ENCODE measurements around the gene PIM3.

PIM3 gene

GRCh38 chr22:49928555-49929210, 31.9 kb upstream of the PIM3 start:
- DNase-seq (ENCODE audit: low read depth): no peak

- DNase-seq (ENCODE audit: low read depth): no peak
These were observed 31.2 kb upstream of the PIM3 start for GRCh38 chr22:49929211-49929979.

GRCh38 chr22:49929994-49930575, 30.5 kb upstream of the PIM3 start:
- DNase-seq (ENCODE audit: low read depth): no peak

- peak; percentile 26 for DNase-seq (ENCODE audit: low read depth)
These were observed 29.8 kb upstream of the PIM3 start for GRCh38 chr22:49930596-49931412.

- DNase-seq (ENCODE audit: low read depth): no peak
These were observed 27.1 kb upstream of the PIM3 start for GRCh38 chr22:49933236-49934159.

DNA sequence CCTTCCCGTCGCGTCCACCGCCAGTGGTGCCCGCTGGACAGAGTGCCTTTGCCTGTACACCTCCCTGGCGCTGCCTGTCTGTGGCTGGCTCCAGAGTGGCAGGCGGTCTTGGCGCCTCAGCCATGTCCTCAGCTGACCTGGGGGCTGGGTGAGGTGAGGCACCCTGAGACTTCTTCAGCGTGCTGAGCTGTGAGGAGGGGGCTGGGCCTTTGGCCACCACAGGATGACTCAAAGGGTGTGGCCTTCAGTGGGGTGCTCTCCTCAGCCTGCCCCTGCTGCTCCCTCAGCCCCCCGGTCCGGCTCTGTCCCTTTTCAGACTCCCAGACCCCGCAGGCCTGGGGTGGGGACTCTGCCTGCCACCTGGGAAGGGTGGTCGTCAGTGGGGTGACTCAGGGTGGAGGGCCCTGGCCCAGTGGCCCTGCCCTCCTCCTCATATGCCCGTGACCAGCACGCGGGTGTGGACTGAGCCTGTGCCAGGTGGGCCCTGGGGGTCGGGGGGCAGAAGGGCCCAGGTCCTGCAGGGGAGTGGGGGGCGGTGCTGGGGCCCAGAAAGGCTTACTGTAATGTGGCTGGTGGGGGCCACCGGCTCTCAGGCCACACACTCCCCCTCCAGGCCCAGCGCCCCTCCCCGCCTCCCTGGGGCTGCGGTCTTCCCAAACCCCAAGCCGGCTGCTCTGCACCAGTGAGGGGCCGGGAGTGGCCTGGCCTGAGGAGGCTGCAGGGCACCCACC, 26.2 kb upstream of the PIM3 start:
- DNase-seq (ENCODE audit: low read depth): peak; percentile 78

GRCh38 chr22:49934891-49935557, 25.5 kb upstream of the PIM3 start:
- DNase-seq (ENCODE audit: low read depth): peak; percentile 36

- no peak for DNase-seq (ENCODE audit: low read depth)
These were observed 25.0 kb upstream of the PIM3 start for GRCh38 chr22:49935561-49935960.

DNA sequence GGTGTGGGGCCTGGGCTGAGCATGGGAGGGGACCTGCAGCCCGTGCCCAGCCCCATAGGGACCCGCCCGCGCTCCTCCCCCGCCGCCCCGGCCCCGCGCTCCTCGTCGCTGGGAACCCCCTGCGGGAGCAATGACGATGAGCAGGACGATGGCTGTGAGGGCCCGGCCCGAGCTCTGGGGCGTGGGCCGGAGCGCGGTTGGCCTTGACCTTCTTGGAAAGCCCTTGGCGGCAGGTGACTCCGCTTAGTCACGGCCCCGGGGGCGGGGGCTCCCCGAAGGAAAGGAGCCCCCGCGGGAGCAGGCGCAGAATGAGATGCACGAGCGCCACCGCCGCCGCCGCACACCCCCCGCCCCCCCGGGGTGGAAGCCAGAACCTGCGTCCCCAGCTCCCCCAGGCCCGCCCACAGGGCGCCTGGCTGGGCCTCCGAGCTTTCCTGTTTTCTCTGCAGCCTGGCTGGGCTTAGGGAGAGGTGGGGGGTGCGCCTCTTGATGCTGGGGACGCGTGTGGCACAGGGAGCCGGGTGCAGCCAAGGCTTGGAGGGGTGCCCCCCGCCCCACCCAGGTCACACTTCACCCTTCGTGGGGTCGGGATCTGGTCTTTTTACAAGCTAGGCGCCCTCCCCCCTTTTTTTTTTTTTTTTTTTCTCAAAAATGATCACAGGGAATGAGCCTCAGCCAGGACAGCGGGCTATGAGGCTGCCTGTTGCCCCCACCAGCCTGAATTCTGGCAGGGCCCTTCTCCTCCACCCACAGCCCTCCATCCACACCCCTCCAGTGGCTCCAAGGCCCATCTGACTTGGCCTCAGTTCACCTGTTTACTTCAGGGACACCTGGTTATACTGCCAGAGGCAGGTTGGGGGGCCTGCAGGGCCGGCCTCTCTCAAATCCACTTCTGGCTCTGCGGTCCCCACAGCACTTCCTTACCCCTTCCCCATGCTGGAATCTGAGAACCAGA, 24.3 kb upstream of the PIM3 start:
- peak; percentile 68 for DNase-seq (ENCODE audit: low read depth)

GRCh38 chr22:49936973-49937757, 23.4 kb upstream of the PIM3 start:
- no peak for DNase-seq (ENCODE audit: low read depth)

DNA sequence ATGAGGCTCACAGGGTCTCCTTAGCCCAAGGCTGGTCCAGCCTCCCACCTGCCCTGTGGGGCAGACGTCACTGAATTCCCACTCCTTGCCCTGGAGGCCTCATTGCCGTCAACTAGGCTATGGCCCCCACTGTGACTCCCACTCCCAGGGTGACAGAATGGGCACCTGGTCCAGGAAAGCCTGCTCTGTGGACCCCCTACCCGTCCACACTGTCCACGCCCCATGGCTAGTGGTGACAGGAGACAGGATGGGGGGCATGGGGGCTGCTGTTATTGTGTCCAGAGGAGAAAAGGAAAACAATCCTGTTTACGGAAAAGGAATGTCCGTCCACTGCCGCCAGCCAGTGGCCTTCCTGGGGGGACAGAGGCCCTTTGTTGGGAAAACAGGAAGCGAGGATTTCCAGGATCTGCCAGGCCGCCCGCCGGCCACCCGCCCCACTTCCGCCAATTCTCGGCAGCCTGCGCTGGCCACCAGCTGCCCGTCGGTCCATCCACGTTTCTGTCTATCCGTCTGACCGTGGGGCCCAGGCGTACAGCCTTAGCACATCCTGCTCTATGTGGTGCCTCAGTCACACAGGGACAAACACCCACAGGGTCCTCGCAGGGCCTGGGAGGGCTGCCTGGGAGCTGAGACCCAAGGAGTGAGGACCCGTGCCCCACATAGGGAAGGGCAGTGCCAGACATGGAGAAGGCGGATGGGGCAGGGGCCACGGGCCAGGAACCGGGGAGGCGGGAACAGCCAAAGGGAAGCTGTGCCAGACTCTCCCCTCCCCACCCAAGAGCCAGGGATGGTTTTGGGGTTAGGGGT, 22.6 kb upstream of the PIM3 start:
- DNase-seq (ENCODE audit: low read depth): no peak

- no peak for DNase-seq (ENCODE audit: low read depth)
These were observed 21.9 kb upstream of the PIM3 start for GRCh38 chr22:49938565-49939136.

- no peak for DNase-seq (ENCODE audit: low read depth)
These were observed 18.9 kb upstream of the PIM3 start for GRCh38 chr22:49941507-49942316.

GRCh38 chr22:49942565-49943404, 17.8 kb upstream of the PIM3 start:
- DNase-seq (ENCODE audit: low read depth): no peak

GRCh38 chr22:49943405-49943765, 17.2 kb upstream of the PIM3 start:
- DNase-seq (ENCODE audit: low read depth): no peak
